ENCODE measurements around the gene HMGCS1. TPM values are rescaled to one million over a fixed set of nuclear protein-coding genes. Genes with fewer than 3 reads are reported as not detected.
A peak's percentile ranks its signal among the peaks of the same experiment; 100 is the strongest.

Gene HMGCS1
- total and polyA plus RNA-seq, 2 of the 13 experiments (the other 11 are each of a cell fraction or from before 2014, with no cell fraction given): 56.8 to 318 TPM

DNA sequence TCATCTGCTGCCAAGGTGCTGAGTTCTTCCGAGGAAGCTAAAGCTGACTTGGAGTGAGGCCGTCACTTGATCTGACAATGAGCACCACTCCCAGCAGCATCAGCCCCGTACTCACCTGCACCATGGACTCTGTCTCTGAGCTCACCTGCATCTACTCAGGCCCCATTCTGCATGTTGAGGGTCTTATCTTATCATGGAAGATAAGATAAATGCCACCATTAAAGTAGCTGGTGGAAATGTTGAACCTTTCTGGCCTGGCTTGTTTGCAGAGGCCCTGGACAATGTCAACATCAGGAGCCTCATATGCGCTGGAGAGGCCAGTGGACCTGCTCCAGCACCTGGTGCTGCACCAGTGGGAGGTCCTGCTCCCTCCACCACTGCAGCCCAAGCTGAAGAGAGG is 35.0 kb upstream of the HMGCS1 start (continued):
- TF ChIP-seq, protein P1, sequence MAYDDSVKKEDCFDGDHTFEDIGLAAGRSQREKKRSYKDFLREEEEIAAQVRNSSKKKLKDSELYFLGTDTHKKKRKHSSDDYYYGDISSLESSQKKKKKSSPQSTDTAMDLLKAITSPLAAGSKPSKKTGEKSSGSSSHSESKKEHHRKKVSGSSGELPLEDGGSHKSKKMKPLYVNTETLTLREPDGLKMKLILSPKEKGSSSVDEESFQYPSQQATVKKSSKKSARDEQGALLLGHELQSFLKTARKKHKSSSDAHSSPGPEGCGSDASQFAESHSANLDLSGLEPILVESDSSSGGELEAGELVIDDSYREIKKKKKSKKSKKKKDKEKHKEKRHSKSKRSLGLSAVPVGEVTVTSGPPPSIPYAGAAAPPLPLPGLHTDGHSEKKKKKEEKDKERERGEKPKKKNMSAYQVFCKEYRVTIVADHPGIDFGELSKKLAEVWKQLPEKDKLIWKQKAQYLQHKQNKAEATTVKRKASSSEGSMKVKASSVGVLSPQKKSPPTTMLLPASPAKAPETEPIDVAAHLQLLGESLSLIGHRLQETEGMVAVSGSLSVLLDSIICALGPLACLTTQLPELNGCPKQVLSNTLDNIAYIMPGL (CRISPR knock-in tag; IDR thresholded peaks at IDR 0.05; ENCODE audit: borderline replicate concordance in 1 of 2, low read depth in 1 of 2): no peak
- TF ChIP-seq GATA4 (IDR thresholded peaks at IDR 0.05; ENCODE audit: borderline replicate concordance, low read depth) (peak; percentile 98), HNF4A (CRISPR knock-in tag; IDR thresholded peaks at IDR 0.05) (peak; percentile 70), YEATS4 (CRISPR knock-in tag; IDR thresholded peaks at IDR 0.05; ENCODE audit: borderline replicate concordance) (no peak), ZBTB40 (IDR thresholded peaks at IDR 0.05) (no peak), ZBTB40 (CRISPR knock-in tag; IDR thresholded peaks at IDR 0.05) (no peak), MAZ (IDR thresholded peaks at IDR 0.05; ENCODE audit: borderline replicate concordance, low read depth, low read length) (no peak), MAZ (CRISPR knock-in tag; IDR thresholded peaks at IDR 0.05; ENCODE audit: low read depth) (no peak), IKZF1 (IDR thresholded peaks at IDR 0.05) (no peak), ZNF558 (CRISPR knock-in tag; IDR thresholded peaks at IDR 0.05; ENCODE audit: borderline replicate concordance) (no peak), MAFG (CRISPR knock-in tag; IDR thresholded peaks at IDR 0.05) (no peak), DNMT1 (CRISPR knock-in tag; IDR thresholded peaks at IDR 0.05) (no peak), ADNP (CRISPR knock-in tag; IDR thresholded peaks at IDR 0.05) (no peak), NFATC3 (CRISPR knock-in tag; IDR thresholded peaks at IDR 0.05) (no peak), FOXA3 (CRISPR knock-in tag; IDR thresholded peaks at IDR 0.05) (peak; percentile 66), ZNF235 (CRISPR knock-in tag; IDR thresholded peaks at IDR 0.05; ENCODE audit: borderline replicate concordance) (no peak), CBFB (CRISPR knock-in tag; IDR thresholded peaks at IDR 0.05) (no peak), PHF21A (CRISPR knock-in tag; IDR thresholded peaks at IDR 0.05) (0 out of 2 replicates have a peak, but pooled peaks have one; percentile 12), ZNF577 (CRISPR knock-in tag; IDR thresholded peaks at IDR 0.05; ENCODE audit: borderline replicate concordance, low read depth) (no peak)
- TF ChIP-seq, protein P2, sequence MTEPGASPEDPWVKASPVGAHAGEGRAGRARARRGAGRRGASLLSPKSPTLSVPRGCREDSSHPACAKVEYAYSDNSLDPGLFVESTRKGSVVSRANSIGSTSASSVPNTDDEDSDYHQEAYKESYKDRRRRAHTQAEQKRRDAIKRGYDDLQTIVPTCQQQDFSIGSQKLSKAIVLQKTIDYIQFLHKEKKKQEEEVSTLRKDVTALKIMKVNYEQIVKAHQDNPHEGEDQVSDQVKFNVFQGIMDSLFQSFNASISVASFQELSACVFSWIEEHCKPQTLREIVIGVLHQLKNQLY (CRISPR knock-in tag; IDR thresholded peaks at IDR 0.05): no peak
- TF ChIP-seq, protein P3, sequence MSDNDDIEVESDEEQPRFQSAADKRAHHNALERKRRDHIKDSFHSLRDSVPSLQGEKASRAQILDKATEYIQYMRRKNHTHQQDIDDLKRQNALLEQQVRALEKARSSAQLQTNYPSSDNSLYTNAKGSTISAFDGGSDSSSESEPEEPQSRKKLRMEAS (IDR thresholded peaks at IDR 0.05): peak; percentile 39; the same call in 1 of the 2 replicates
